ES-I3 (cell line): ENCODE results near the gene PCDHB14.
A peak's percentile ranks its signal among the peaks of the same experiment; 100 is the strongest.
"Not testable (repeated sequence)": the region's sequence is repeated elsewhere in the genome, so short reads cannot be mapped to it uniquely, and the experiment has no call there.

Source experiments
- H3K36me3 ChIP-seq: 2 replicates; pipeline ENCODE4 v1.6.1; 2013; ENCODE audit warnings: mild to moderate bottlenecking, low read length, control low read depth, moderate library complexity; ENCODE audit not compliant: insufficient read depth
- H3K4me1 ChIP-seq: 2 replicates; pipeline ENCODE4 v1.6.1; 2013; ENCODE audit warnings: mild to moderate bottlenecking, control low read depth, low read length; ENCODE audit not compliant: insufficient read depth
- H3K9ac ChIP-seq: 2 replicates; pipeline ENCODE4 v1.6.1; 2013; ENCODE audit warnings: low read depth, mild to moderate bottlenecking, low read length, moderate library complexity
- H3K9me3 ChIP-seq: 2 replicates; pipeline ENCODE4 v1.6.1; 2013; ENCODE audit warnings: mild to moderate bottlenecking, low read length, moderate library complexity; ENCODE audit not compliant: control insufficient read depth, insufficient read depth

The PCDHB14 gene

DNA sequence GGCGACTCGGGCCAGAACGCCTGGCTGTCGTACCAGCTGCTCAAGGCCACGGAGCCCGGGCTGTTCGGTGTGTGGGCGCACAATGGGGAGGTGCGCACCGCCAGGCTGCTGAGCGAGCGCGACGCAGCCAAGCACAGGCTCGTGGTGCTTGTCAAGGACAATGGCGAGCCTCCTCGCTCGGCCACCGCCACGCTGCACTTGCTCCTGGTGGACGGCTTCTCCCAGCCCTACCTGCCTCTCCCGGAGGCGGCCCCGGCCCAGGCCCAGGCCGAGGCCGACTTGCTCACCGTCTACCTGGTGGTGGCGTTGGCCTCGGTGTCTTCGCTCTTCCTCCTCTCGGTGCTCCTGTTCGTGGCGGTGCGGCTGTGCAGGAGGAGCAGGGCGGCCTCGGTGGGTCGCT, 28.8 kb upstream of the PCDHB14 start:
- not testable (repeated sequence) for H3K9me3 ChIP-seq, H3K9ac ChIP-seq, H3K4me1 ChIP-seq, H3K36me3 ChIP-seq

DNA sequence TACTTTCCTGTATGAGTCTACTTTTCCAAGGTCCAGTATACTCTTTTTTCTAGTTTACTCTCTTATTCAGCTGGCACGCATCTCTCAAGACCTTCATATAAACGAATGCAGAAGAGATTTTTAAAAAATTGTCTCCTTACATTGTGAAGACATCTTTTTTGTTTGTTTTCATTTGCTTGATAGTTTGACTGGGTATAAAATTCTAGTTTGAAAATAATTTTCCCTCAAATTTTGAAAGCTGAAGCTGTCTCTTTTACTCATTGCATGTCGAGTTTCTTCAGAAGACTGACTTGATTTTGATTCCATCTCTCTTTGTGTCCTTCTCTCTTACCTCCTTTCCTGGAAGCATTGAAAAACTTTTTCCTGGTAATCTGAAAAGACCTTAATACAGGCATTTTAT, 26.8 kb upstream of the PCDHB14 start:
- no peaks in the 10 kb centered on the region for H3K36me3 ChIP-seq
- H3K4me1 ChIP-seq, result no peaks in the 10 kb centered on the region
- H3K9ac ChIP-seq, result no peak overlapping the region
- H3K9me3 ChIP-seq, result peaks cover 4% of the 10 kb centered on the region; the same call in 1 of the 2 replicates

DNA sequence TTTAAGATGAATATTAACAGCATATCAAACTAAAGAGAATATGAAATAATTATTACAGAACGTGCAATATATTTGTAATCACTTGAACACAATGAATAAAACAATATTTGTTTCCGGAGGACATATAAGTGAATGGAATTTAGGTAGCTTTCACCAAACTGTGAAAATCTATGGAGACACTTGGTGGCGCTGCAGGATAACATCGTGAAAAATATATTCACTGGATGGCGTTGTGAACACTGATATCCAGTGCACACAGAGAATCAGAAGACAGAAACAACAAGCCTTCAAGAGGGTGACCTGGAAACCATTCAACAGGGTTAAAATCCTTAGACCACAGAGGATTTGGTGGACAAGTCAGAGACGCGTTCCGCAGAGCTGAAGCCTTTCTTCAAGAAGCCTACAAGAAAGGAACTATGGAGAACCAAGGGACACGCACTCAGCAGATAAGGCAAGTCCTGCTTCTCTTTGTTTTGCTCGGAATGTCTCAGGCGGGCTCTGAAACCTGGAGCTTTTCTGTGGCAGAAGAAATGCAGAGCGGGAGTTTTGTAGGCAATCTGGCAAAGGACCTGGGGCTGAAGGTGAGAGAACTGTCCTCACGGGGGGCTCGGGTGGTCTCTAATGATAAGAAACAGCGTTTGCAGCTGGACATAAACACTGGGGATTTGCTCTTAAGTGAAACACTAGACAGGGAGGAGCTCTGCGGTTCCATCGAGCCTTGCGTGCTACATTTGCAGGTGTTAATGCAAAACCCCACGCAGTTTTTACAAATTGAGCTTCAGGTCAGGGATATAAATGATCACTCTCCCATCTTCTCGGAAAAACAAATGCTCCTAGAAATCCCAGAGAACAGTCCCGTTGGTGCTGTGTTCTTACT, 23.5 kb upstream of the PCDHB14 start, which contains the start of gene PCDHB11:
Gene PCDHB11 (plus strand): TSS at position 269 of the 877 bp plus-strand sequence. CDS start 148 bp downstream, at position 417.
- Histone ChIP-seq H3K9ac (no peak within 1 kb of the TSS), H3K36me3 (no peaks in the 10 kb centered on the region), H3K4me1 (no peaks in the 10 kb centered on the region), H3K9me3 (peaks cover 4% of the 10 kb centered on the region; the same call in 1 of the 2 replicates)

DNA sequence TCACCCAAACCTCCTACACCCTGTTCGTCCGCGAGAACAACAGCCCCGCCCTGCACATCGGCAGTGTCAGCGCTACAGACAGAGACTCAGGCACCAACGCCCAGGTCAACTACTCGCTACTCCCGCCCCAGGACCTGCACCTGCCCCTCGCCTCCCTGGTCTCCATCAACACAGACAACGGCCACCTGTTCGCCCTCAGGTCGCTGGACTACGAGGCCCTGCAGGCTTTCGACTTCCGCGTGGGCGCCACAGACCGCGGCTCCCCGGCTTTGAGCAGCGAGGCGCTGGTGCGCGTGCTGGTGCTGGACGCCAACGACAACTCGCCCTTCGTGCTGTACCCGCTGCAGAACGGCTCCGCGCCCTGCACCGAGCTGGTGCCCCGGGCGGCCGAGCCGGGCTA, 22.0 kb upstream of the PCDHB14 start:
- not testable (repeated sequence) for H3K9me3 ChIP-seq, H3K4me1 ChIP-seq, H3K36me3 ChIP-seq, H3K9ac ChIP-seq

DNA sequence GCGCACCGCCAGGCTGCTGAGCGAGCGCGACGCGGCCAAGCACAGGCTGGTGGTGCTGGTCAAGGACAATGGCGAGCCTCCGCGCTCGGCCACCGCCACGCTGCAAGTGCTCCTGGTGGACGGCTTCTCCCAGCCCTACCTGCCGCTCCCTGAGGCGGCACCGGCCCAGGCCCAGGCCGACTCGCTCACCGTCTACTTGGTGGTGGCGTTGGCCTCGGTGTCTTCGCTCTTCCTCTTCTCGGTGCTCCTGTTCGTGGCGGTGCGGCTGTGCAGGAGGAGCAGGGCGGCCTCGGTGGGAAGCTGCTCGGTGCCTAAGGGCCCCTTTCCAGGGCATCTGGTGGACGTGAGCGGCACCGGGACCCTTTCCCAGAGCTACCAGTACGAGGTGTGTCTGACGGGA, 21.5 kb upstream of the PCDHB14 start:
- H3K36me3 ChIP-seq, H3K9ac ChIP-seq, H3K4me1 ChIP-seq, H3K9me3 ChIP-seq: not testable (repeated sequence)

DNA sequence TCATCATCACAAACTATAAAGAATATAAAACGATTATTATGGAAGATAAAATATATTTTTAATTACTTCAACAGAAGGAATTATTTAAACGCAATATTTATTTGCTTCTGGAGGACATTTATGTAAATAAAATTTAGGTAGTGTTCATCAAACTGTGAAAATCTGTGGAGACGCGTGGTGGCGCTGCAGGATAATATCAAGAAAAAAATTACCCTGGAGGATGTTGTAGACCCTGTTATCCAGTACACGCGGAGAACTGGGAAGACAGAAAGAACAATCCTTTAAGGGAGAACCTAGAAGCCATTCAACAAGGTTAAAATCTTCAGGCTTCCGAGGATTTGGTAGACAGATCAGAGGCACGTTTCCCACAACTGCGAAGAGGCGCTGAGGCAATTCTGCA, 14.7 kb upstream of the PCDHB14 start, which contains the start of gene PCDHB12:
Gene PCDHB12 (plus strand): TSS at position 242 of the 400 bp plus-strand sequence. CDS start 189 bp downstream, outside the sequence.
- Histone ChIP-seq H3K9me3 (no peaks in the 10 kb centered on the region), H3K36me3 (no peaks in the 10 kb centered on the region), H3K9ac (no peak within 1 kb of the TSS), H3K4me1 (no peaks in the 10 kb centered on the region)

DNA sequence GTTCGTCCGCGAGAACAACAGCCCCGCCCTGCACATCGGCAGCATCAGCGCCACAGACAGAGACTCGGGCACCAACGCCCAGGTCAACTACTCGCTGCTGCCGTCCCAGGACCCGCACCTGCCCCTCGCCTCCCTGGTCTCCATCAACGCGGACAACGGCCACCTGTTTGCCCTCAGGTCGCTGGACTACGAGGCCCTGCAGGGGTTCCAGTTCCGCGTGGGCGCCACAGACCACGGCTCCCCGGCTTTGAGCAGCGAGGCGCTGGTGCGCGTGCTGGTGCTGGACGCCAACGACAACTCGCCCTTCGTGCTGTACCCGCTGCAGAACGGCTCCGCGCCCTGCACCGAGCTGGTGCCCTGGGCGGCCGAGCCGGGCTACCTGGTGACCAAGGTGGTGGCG, 12.9 kb upstream of the PCDHB14 start:
- not testable (repeated sequence) for H3K9ac ChIP-seq, H3K4me1 ChIP-seq, H3K9me3 ChIP-seq, H3K36me3 ChIP-seq

DNA sequence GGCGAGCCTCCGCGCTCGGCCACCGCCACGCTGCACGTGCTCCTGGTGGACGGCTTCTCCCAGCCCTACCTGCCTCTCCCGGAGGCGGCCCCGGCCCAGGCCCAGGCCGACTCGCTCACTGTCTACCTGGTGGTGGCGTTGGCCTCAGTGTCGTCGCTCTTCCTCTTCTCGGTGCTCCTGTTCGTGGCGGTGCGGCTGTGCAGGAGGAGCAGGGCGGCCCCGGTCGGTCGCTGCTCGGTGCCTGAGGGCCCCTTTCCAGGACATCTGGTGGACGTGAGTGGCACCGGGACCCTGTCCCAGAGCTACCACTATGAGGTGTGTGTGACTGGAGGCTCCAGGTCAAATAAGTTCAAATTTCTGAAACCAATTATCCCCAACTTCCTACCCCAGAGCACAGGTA, 12.3 kb upstream of the PCDHB14 start:
- H3K9me3 ChIP-seq, H3K9ac ChIP-seq, H3K36me3 ChIP-seq, H3K4me1 ChIP-seq: not testable (repeated sequence)

DNA sequence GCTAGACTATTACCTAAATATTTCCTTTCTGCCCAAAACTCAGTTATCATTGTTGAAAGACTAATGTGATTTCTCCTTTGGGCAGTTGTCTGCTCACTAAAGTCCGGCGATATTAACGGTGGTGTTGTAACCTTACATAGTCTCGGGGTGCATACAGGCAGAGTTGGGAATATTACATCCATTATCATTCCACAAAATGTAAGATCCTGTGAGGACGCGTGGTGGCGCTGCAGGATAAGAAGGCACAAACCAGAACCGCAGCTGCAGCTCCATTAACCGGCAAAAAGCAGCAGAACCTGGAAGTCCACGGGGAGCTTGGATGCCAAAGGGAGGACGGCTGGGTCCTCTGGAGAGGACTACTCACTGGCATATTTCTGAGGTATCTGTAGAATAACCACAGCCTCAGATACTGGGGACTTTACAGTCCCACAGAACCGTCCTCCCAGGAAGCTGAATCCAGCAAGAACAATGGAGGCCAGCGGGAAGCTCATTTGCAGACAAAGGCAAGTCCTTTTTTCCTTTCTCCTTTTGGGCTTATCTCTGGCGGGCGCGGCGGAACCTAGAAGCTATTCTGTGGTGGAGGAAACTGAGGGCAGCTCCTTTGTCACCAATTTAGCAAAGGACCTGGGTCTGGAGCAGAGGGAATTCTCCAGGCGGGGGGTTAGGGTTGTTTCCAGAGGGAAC, 9.3 kb upstream of the PCDHB14 start, which contains the start of gene PCDHB13:
Gene PCDHB13 (plus strand): TSS at position 264 of the 684 bp plus-strand sequence. CDS start 205 bp downstream, at position 469.
- H3K36me3 ChIP-seq, H3K4me1 ChIP-seq, H3K9me3 ChIP-seq: not testable (repeated sequence)
- peak within 1 kb of the TSS; percentile 33; the same call in 1 of the 2 replicates for H3K9ac ChIP-seq

DNA sequence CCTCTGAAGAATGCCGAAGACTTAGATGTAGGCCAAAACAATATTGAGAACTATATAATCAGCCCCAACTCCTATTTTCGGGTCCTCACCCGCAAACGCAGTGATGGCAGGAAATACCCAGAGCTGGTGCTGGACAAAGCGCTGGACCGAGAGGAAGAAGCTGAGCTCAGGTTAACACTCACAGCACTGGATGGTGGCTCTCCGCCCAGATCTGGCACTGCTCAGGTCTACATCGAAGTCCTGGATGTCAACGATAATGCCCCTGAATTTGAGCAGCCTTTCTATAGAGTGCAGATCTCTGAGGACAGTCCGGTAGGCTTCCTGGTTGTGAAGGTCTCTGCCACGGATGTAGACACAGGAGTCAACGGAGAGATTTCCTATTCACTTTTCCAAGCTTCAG, 8.6 kb upstream of the PCDHB14 start:
- not testable (repeated sequence) for H3K36me3 ChIP-seq, H3K4me1 ChIP-seq, H3K9ac ChIP-seq, H3K9me3 ChIP-seq

DNA sequence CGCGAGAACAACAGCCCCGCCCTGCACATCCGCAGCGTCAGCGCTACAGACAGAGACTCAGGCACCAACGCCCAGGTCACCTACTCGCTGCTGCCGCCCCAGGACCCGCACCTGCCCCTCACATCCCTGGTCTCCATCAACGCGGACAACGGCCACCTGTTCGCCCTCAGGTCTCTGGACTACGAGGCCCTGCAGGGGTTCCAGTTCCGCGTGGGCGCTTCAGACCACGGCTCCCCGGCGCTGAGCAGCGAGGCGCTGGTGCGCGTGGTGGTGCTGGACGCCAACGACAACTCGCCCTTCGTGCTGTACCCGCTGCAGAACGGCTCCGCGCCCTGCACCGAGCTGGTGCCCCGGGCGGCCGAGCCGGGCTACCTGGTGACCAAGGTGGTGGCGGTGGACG, 7.6 kb upstream of the PCDHB14 start:
- H3K9me3 ChIP-seq, H3K4me1 ChIP-seq, H3K36me3 ChIP-seq, H3K9ac ChIP-seq: not testable (repeated sequence)

DNA sequence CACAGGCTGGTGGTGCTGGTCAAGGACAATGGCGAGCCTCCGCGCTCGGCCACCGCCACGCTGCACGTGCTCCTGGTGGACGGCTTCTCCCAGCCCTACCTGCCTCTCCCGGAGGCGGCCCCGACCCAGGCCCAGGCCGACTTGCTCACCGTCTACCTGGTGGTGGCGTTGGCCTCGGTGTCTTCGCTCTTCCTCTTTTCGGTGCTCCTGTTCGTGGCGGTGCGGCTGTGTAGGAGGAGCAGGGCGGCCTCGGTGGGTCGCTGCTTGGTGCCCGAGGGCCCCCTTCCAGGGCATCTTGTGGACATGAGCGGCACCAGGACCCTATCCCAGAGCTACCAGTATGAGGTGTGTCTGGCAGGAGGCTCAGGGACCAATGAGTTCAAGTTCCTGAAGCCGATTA, 7.1 kb upstream of the PCDHB14 start:
- not testable (repeated sequence) for H3K36me3 ChIP-seq

DNA sequence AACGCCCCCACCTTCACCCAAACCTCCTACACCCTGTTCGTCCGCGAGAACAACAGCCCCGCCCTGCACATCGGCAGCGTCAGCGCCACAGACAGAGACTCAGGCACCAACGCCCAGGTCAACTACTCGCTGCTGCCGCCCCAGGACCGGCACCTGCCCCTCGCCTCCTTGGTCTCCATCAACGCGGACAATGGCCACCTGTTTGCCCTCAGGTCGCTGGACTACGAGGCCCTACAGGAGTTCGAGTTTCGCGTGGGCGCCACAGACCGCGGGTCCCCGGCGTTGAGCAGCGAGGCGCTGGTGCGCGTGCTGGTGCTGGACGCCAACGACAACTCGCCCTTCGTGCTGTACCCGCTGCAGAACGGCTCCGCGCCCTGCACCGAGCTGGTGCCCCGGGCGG, 1.7 kb downstream of the PCDHB14 start:
- H3K9me3 ChIP-seq, H3K9ac ChIP-seq, H3K36me3 ChIP-seq, H3K4me1 ChIP-seq: not testable (repeated sequence)

More for the DNA sequence above, 7.1 kb upstream of the PCDHB14 start:
- H3K9me3 ChIP-seq, H3K4me1 ChIP-seq, H3K9ac ChIP-seq: not testable (repeated sequence)

DNA sequence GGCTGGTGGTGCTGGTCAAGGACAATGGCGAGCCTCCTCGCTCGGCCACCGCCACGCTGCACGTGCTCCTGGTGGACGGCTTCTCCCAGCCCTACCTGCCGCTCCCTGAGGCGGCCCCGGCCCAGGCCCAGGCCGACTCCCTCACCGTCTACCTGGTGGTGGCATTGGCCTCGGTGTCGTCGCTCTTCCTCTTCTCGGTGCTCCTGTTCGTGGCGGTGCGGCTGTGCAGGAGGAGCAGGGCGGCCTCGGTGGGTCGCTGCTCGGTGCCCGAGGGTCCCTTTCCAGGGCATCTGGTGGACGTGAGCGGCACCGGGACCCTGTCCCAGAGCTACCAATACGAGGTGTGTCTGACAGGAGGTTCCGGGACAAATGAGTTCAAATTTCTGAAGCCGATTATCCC, 2.3 kb downstream of the PCDHB14 start:
- not testable (repeated sequence) for H3K4me1 ChIP-seq, H3K36me3 ChIP-seq, H3K9me3 ChIP-seq, H3K9ac ChIP-seq

DNA sequence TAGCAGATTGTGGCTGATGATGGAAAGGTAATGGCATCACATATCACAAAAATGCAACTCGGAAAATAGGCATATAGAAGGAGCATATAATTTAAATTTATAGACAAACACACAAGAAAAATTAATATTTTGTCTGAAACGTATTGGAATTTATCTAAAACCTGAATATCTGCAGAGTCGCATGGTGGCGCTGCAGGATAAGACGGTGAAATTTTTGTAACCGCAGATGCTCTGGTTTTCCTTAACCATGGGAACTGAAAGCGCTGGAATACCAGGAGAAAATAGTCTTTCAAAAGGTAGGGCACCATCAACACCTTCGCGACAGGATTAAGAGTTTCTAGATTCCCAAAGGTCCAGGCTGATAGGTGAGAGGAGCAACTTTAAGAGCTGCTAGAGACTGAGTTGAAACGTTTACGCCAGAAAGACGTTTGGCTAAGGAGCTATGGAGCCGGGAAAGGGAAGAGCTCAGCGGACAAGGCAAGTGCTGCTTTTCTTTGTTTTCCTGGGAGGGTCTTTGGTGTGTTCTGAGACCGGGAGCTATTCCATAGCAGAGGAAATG, 11.0 kb downstream of the PCDHB14 start:
- H3K9me3 ChIP-seq, result peaks cover 3% of the 10 kb centered on the region; the same call in 1 of the 2 replicates
- H3K36me3 ChIP-seq, result no peaks in the 10 kb centered on the region
- H3K9ac ChIP-seq, result no peak overlapping the region

More for the DNA sequence above, 11.0 kb downstream of the PCDHB14 start:
- no peaks in the 10 kb centered on the region for H3K4me1 ChIP-seq
